ENCODE data around the gene NLRP6. TPM values are rescaled to one million over a fixed set of nuclear protein-coding genes. Genes with fewer than 3 reads are reported as not detected.
"Not testable (repeated sequence)": the region's sequence is repeated elsewhere in the genome, so short reads cannot be mapped to it uniquely, and the experiment has no call there.

Gene NLRP6
- total RNA-seq, 1 donor: not detected

DNA sequence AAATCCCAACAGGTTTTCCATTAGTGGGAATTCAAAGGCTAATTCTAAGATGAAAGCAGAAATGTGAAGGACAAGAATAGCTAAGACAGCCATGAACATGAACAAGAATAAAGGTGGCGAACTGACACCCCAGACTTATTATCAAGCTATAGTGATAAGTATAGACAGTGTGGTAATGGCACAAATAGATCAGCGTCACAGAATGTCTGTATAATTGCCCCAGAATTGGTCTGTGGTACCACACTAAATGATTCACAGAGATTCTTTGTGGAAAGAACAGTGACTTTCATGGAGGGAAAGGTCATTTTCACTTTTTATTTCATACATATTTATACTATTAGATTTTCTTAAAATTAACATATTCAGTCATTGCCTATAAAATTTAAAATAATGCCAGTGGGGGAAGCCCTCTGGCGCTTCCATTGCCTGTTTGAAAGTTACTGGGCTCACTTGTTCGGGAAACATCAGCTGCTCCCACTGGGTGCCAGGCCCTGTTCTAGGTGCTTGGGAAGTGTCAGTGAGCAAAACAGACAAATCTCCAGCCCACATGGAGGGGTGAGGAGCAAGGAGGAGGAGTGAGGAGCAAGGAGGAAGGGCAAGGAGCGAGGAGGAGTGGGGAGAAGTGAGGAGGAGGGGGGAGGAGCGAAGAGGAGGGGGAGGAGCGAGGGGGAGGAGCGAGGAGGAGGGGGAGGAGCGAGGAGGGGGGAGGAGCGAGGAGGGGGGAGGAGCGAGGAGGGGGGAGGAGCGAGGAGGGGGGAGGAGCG lies 11.3 kb upstream of the NLRP6 start:
- H4K20me1 ChIP-seq (ENCODE audit: insufficient read depth, low read length): no peaks in the 10 kb centered on the region
- no peak overlapping the region for H3K27ac ChIP-seq (ENCODE audit: low read depth, low read length)
- no peak overlapping the region for H3K4me2 ChIP-seq (ENCODE audit: insufficient read depth, low read length)
- H3K27me3 ChIP-seq (ENCODE audit: insufficient read depth, low read length): peaks cover 8% of the 10 kb centered on the region
- TF ChIP-seq, protein P1, sequence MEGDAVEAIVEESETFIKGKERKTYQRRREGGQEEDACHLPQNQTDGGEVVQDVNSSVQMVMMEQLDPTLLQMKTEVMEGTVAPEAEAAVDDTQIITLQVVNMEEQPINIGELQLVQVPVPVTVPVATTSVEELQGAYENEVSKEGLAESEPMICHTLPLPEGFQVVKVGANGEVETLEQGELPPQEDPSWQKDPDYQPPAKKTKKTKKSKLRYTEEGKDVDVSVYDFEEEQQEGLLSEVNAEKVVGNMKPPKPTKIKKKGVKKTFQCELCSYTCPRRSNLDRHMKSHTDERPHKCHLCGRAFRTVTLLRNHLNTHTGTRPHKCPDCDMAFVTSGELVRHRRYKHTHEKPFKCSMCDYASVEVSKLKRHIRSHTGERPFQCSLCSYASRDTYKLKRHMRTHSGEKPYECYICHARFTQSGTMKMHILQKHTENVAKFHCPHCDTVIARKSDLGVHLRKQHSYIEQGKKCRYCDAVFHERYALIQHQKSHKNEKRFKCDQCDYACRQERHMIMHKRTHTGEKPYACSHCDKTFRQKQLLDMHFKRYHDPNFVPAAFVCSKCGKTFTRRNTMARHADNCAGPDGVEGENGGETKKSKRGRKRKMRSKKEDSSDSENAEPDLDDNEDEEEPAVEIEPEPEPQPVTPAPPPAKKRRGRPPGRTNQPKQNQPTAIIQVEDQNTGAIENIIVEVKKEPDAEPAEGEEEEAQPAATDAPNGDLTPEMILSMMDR (IDR thresholded peaks at IDR 0.05; ENCODE audit: extremely low read depth, low read depth, low read length): no peak
- no peak overlapping the region for H2AFZ ChIP-seq (ENCODE audit: low read length)
- no peaks in the 10 kb centered on the region for H3K36me3 ChIP-seq (ENCODE audit: insufficient read depth, low read length)
- no peaks in the 10 kb centered on the region for H3K9me3 ChIP-seq (ENCODE audit: low read depth, low read length)
- no peaks in the 10 kb centered on the region for H3K4me1 ChIP-seq (ENCODE audit: insufficient read depth, low read length)
- H3K4me3 ChIP-seq (ENCODE audit: insufficient read depth, low read length): no peak overlapping the region
- no peaks in the 10 kb centered on the region for H3K79me2 ChIP-seq (ENCODE audit: insufficient read depth, low read length)
- peak; percentile 22 for DNase-seq (ENCODE audit: insufficient read length, low spot score, missing footprints)

DNA sequence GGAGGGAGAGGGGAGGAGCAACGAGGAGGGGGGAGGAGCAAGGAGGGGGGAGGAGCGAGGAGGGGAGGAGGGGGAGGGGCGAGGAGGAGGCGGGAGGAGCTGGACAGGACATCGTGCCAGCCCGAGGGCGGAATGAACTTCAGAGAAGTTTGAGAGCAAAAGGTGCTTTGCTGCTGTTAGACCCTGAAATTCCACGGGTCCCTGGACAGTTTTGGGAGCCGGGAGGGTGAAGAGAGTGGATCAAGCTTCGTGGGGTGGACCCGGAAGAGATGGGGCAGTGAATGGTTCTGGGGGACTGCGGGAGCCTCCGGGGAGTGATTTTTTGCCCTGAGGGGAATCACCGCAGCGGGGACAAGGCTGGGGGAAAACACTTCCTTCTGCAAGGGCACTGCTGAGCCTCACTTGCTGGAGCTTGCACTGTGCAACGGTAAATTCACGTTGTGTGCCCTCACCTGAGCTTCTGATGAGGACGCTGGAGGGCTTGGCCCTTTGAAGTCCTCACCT lies 10.7 kb upstream of the NLRP6 start:
- DNase-seq (ENCODE audit: insufficient read length, low spot score, missing footprints): peak; percentile 68
- no peak overlapping the region for H2AFZ ChIP-seq (ENCODE audit: low read length)
- peaks cover 10% of the 10 kb centered on the region for H3K27me3 ChIP-seq (ENCODE audit: insufficient read depth, low read length)
- no peak overlapping the region for H3K4me2 ChIP-seq (ENCODE audit: insufficient read depth, low read length)
- H4K20me1 ChIP-seq (ENCODE audit: insufficient read depth, low read length): no peaks in the 10 kb centered on the region
- no peaks in the 10 kb centered on the region for H3K79me2 ChIP-seq (ENCODE audit: insufficient read depth, low read length)
- no peak overlapping the region for H3K27ac ChIP-seq (ENCODE audit: low read depth, low read length)
- H3K4me3 ChIP-seq (ENCODE audit: insufficient read depth, low read length): no peak overlapping the region
- TF ChIP-seq, protein P1 (IDR thresholded peaks at IDR 0.05; ENCODE audit: extremely low read depth, low read depth, low read length): no peak
- no peaks in the 10 kb centered on the region for H3K9me3 ChIP-seq (ENCODE audit: low read depth, low read length)
- no peaks in the 10 kb centered on the region for H3K36me3 ChIP-seq (ENCODE audit: insufficient read depth, low read length)
- no peaks in the 10 kb centered on the region for H3K4me1 ChIP-seq (ENCODE audit: insufficient read depth, low read length)

DNA sequence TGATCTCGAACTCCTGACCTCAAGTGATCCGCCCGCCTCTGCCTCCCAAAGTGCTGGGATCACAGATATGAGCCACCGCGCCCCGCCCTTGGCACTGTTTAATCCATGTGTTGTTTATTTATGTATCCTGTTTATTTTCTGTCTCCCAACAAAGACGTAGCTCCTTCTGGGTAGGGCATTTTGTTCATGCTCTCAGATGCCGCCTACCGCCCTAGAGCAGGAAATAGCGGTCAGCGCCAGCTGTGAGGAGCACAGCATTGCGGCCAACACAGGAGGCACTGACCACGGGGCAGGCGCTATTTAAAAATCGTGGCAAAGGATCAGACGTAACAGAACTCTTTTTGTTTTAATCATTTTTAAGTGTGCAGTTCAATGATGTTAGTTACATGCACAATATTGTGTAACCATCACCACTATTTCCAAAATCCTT lies 9.5 kb upstream of the NLRP6 start:
- H3K9me3 ChIP-seq (ENCODE audit: low read depth, low read length); H3K27me3 ChIP-seq (ENCODE audit: insufficient read depth, low read length); H3K36me3 ChIP-seq (ENCODE audit: insufficient read depth, low read length); H3K27ac ChIP-seq (ENCODE audit: low read depth, low read length); H2AFZ ChIP-seq (ENCODE audit: low read length); H3K4me1 ChIP-seq (ENCODE audit: insufficient read depth, low read length); H4K20me1 ChIP-seq (ENCODE audit: insufficient read depth, low read length); H3K79me2 ChIP-seq (ENCODE audit: insufficient read depth, low read length): not testable (repeated sequence)
- peak; percentile 90 for DNase-seq (ENCODE audit: insufficient read length, low spot score, missing footprints)
- peak overlapping the region; percentile 25 for H3K4me2 ChIP-seq (ENCODE audit: insufficient read depth, low read length)
- H3K4me3 ChIP-seq (ENCODE audit: insufficient read depth, low read length): peak overlapping the region; percentile 4

DNA sequence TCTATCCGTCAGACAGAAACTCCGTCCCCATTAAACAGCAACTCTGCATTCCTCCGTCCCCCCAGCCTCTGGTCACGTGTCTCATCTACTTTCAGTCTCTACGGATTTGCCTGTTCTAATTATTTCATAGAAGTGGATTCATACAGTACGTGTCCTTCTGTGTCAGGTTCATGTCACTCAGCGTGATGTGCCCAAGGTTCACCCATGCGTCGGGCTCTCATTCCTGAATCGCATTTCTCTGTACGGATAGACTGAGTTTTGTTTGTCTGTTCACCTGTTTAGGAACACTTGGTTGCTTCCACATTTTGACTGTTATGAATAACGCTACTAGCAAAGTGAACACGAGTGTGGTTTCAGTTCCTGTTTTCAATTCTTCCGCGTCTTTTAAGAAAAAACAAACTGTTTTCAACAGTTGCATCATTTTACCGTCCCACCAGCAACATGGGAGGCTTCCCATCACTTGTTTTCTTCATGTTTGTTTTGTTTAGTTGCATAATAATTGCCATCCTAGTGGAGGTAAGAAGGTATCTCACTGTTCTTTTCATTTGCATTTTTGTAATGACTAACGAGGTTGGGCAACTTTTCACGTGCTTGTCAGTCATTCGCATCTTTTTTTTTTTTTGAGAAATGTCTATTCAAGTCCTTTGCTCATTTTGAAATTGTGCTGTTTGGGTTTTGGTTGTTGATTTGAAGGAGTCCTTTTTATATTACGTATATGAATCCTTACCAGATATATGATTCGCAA lies 8.9 kb upstream of the NLRP6 start:
- DNase-seq (ENCODE audit: insufficient read length, low spot score, missing footprints): peak; percentile 27
- Histone ChIP-seq H3K9me3 (ENCODE audit: low read depth, low read length) (no peaks in the 10 kb centered on the region), H3K4me3 (ENCODE audit: insufficient read depth, low read length) (peak overlapping the region; percentile 4), H3K36me3 (ENCODE audit: insufficient read depth, low read length) (no peaks in the 10 kb centered on the region), H3K27me3 (ENCODE audit: insufficient read depth, low read length) (peaks cover 10% of the 10 kb centered on the region), H2AFZ (ENCODE audit: low read length) (peak overlapping the region; percentile 0), H4K20me1 (ENCODE audit: insufficient read depth, low read length) (no peaks in the 10 kb centered on the region), H3K4me1 (ENCODE audit: insufficient read depth, low read length) (no peaks in the 10 kb centered on the region), H3K79me2 (ENCODE audit: insufficient read depth, low read length) (no peaks in the 10 kb centered on the region), H3K4me2 (ENCODE audit: insufficient read depth, low read length) (peak overlapping the region; percentile 25), H3K27ac (ENCODE audit: low read depth, low read length) (no peak overlapping the region)
- TF ChIP-seq, protein P1 (IDR thresholded peaks at IDR 0.05; ENCODE audit: extremely low read depth, low read depth, low read length): no peak
